HG03280 (cell line): ENCODE results near the gene IL5RA.

Experiments used
- ATAC-seq: cut with Tn5 transposase; IDR thresholded peaks from one replicate; pipeline ENCODE4 v1.9.1; 2021; ENCODE audit warnings: mild to moderate bottlenecking, moderate library complexity; ENCODE audit not compliant: unreplicated experiment

Gene IL5RA

GRCh38 chr3:3110299-3110630 lies at the start of gene IL5RA:
Gene IL5RA (minus strand): TSS chr3:3110374. CDS start chr3:3104984, 5,390 bp downstream.
- ATAC-seq = peak; percentile 66

GRCh38 chr3:3157484-3157883 lies 47.3 kb upstream of the IL5RA start:
- no peak for ATAC-seq

GRCh38 chr3:3154879-3155610 lies 44.9 kb upstream of the IL5RA start:
- ATAC-seq = no peak

GRCh38 chr3:3151513-3151912 lies 41.3 kb upstream of the IL5RA start:
- no peak for ATAC-seq

GRCh38 chr3:3149560-3149959 lies 39.4 kb upstream of the IL5RA start:
- ATAC-seq = no peak

GRCh38 chr3:3145831-3146230 lies 35.7 kb upstream of the IL5RA start:
- no peak for ATAC-seq

GRCh38 chr3:3141939-3142338 lies 31.8 kb upstream of the IL5RA start:
- ATAC-seq = no peak

- no peak for ATAC-seq
Observed at GRCh38 chr3:3137526-3137925, 27.4 kb upstream of the IL5RA start.

- ATAC-seq = no peak
Observed at GRCh38 chr3:3134750-3135448, 24.7 kb upstream of the IL5RA start.

- no peak for ATAC-seq
Observed at GRCh38 chr3:3133500-3133899, 23.3 kb upstream of the IL5RA start.

- no peak for ATAC-seq
Observed at GRCh38 chr3:3129579-3129978, 19.4 kb upstream of the IL5RA start.

- peak; percentile 20 for ATAC-seq
Observed at GRCh38 chr3:3127432-3128010, 17.3 kb upstream of the IL5RA start.

GRCh38 chr3:3126477-3127431 lies 16.6 kb upstream of the IL5RA start, which contains the start of gene TRNT1:
Gene TRNT1 (plus strand): TSS chr3:3126940. CDS start chr3:3129041, 2,101 bp downstream.
- ATAC-seq = peak; percentile 97

GRCh38 chr3:3125977-3126376 lies 15.8 kb upstream of the IL5RA start:
- ATAC-seq = no peak

- no peak for ATAC-seq
Observed at GRCh38 chr3:3119393-3119851, 9.2 kb upstream of the IL5RA start.

GRCh38 chr3:3117651-3118050 lies 7.5 kb upstream of the IL5RA start:
- ATAC-seq = no peak

GRCh38 chr3:3113042-3113709 lies 3.0 kb upstream of the IL5RA start:
- no peak for ATAC-seq

GRCh38 chr3:3110749-3111361 lies 681 bp upstream of the IL5RA start:
- no peak for ATAC-seq

- peak; percentile 66 for ATAC-seq
Observed at GRCh38 chr3:3109407-3110298, 521 bp downstream of the IL5RA start.
